Kidney (tissue), 14 donors: ENCODE measurements around the gene PAQR8. TPM values are rescaled to one million over a fixed set of nuclear protein-coding genes. Genes with fewer than 3 reads are reported as not detected.

ENCODE experiments used
- DNase-seq, 5 donors: peaks; one replicate each; pipeline ENCODE4 v3.0.0-alpha.2; 2013 to 2020
- FAIRE-seq: peaks from 2 replicates; lab custom pipeline; 2012; peaks lifted over from hg19 to GRCh38; lab: Jason Lieb, UNC
- H3K27ac ChIP-seq, 2 donors: one replicate each; pipeline ENCODE4 v1.7.0; 2013; ENCODE audit warnings: low read depth in 2 of 2, low read length in 2 of 2, inconsistent platforms in 1 of 2
- H3K27me3 ChIP-seq: one replicate; pipeline ENCODE4 v1.7.1; 2013; ENCODE audit warnings: low read length, inconsistent platforms; ENCODE audit not compliant: control insufficient read depth, insufficient read depth
- H3K36me3 ChIP-seq, 3 donors: one replicate each; pipeline versions ENCODE4 v1.7.0 to v1.7.1; 2013; ENCODE audit warnings: low read length in 3 of 3, control low read depth in 1 of 3, inconsistent platforms in 1 of 3; ENCODE audit not compliant: insufficient read depth in 3 of 3, control insufficient read depth in 2 of 3
- H3K4me1 ChIP-seq, 3 donors: one replicate each; pipeline versions ENCODE4 v1.7.0 to v1.7.1; 2013; ENCODE audit warnings: low read length in 3 of 3, inconsistent platforms in 1 of 3, low read depth in 1 of 3; ENCODE audit not compliant: control insufficient read depth in 2 of 3, insufficient read depth in 2 of 3
- H3K4me3 ChIP-seq, 3 donors: one replicate each; pipeline versions ENCODE4 v1.7.0 to v1.8.1; 2013; ENCODE audit warnings: low read length in 3 of 3, control low read depth in 1 of 3, inconsistent platforms in 1 of 3
- H3K9ac ChIP-seq, 3 donors: one replicate each; pipeline versions ENCODE4 v1.7.0 to v1.7.1; 2013; ENCODE audit warnings: low read length in 3 of 3, control low read depth in 1 of 3, inconsistent platforms in 1 of 3
- H3K9me3 ChIP-seq, 3 donors: one replicate each; pipeline versions ENCODE4 v1.7.0 to v1.7.1; 2013; ENCODE audit warnings: low read length in 3 of 3, control low read depth in 1 of 3, inconsistent platforms in 1 of 3; ENCODE audit not compliant: control insufficient read depth in 2 of 3, insufficient read depth in 1 of 3
- intact Hi-C: fragments of 100-400 bp; cut with DNase I; formaldehyde crosslinking; loops from one replicate; pipeline ENCODE4 v1.11.1; 2022
- polyA plus RNA-seq: library from polyadenylated mRNA; stranded (reverse); fragments of 350-450 nt; fragmentation: Illumina TruSeq; extraction: RNeasy Lipid Tissue Mini Kit (QIAGEN cat#74804); gene quantifications from one replicate; pipeline ENCODE4 v1.2.3, GENCODE V29; 2014; ENCODE audit warnings: low read depth, low replicate concordance; ENCODE audit not compliant: insufficient read depth
- total RNA-seq: library from RNA; stranded (reverse); fragmentation: NEBNext Ultra II Directional; extraction: Animal tissue kit (Norgen Biotek cat#: 25700); gene quantifications from one replicate; pipeline ENCODE4 v1.2.1, GENCODE V29; 2021
- TF ChIP-seq, protein P1 (sequence below): IDR thresholded peaks from 3 replicates; pipeline ENCODE4 v1.5.1; 2012; ENCODE audit warnings: mild to moderate bottlenecking, moderate library complexity, borderline replicate concordance; ENCODE audit not compliant: insufficient read depth; ENCODE audit errors: extremely low read depth
- donor health status: control.
- donor health status: control.
- donor health status: control.
- donor health status: control.
- donor health status: control.
- donor health status: DM: yes; HTN: yes; CAD: no.
- donor health status: Normal renal cell carcinoma (clear cell type).

PAQR8 gene
- total and polyA plus RNA-seq, 2 donors from 2014 or later: 5.9 to 7.5 TPM

- intact Hi-C loops: no loop called here
- FAIRE-seq (no peak), DNase-seq (no peak)
- Histone ChIP-seq H3K4me1 (no peaks in the 10 kb centered on the region), H3K9ac (no peak overlapping the region), H3K27ac (no peak overlapping the region), H3K4me3 (no peak overlapping the region), H3K9me3 (no peaks in the 10 kb centered on the region), H3K27me3 (no peaks in the 10 kb centered on the region), H3K36me3 (no peaks in the 10 kb centered on the region)
- TF ChIP-seq, protein P1, sequence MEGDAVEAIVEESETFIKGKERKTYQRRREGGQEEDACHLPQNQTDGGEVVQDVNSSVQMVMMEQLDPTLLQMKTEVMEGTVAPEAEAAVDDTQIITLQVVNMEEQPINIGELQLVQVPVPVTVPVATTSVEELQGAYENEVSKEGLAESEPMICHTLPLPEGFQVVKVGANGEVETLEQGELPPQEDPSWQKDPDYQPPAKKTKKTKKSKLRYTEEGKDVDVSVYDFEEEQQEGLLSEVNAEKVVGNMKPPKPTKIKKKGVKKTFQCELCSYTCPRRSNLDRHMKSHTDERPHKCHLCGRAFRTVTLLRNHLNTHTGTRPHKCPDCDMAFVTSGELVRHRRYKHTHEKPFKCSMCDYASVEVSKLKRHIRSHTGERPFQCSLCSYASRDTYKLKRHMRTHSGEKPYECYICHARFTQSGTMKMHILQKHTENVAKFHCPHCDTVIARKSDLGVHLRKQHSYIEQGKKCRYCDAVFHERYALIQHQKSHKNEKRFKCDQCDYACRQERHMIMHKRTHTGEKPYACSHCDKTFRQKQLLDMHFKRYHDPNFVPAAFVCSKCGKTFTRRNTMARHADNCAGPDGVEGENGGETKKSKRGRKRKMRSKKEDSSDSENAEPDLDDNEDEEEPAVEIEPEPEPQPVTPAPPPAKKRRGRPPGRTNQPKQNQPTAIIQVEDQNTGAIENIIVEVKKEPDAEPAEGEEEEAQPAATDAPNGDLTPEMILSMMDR: no peak
Observed at GRCh38 chr6:52356017-52356416, 5.9 kb upstream of the PAQR8 start.

DNA sequence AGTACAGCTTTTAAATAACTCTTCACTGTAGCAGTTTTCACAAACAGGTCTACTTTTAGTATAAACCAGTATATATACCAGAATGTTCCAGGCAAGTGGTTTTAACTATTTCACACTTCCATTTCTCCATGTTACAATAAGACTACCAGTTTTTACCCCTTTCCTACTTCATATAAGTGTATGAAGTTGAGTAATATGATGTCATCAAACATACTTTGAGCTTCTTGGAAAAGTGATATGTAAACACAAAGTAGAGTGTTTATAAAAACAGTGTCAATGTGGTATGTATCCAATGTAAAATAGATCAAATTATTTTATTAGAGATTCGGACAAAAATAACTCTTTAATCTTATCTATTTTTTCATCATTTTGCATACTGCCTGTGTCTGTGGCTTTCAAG, 2.5 kb upstream of the PAQR8 start:
- no peak for FAIRE-seq
- TF ChIP-seq, protein P1: no peak
- no peaks in the 10 kb centered on the region for H3K36me3 ChIP-seq

DNA sequence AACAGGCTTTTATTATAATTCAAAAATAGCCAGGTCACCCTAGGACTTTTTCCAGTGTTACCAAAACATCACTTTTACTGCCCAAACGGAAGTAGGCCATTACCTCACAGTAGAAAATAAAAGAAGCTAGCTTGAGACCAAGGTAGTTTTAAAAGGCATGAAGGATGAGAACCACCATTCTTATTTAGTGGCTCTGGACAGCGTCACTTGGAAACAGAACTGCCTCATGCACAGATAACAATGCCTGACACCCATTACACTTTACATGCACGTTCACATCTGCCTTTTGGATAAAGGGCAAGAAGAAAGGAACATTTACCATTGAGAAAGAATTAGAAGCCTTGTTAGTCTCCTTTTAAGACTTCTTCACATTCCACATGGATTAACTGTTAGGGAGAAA, 1.9 kb upstream of the PAQR8 start:
- Histone ChIP-seq H3K4me1 (peaks cover 0 to 4% (median 0%) of the 10 kb centered on the region in 3 donors), H3K36me3 (no peaks in the 10 kb centered on the region), H3K9me3 (no peaks in the 10 kb centered on the region), H3K27me3 (no peaks in the 10 kb centered on the region), H3K4me3 (no peak overlapping the region), H3K27ac (no peak overlapping the region), H3K9ac (no peak overlapping the region)
- no peak for FAIRE-seq
- TF ChIP-seq, protein P1: no peak
- no peak for DNase-seq
- intact Hi-C loops: no loop called here

More for the DNA sequence above, 2.5 kb upstream of the PAQR8 start:
- intact Hi-C loops: no loop called here
- H3K4me1 ChIP-seq: peaks cover 0 to 4% (median 0%) of the 10 kb centered on the region in 3 donors
- no peak overlapping the region for H3K4me3 ChIP-seq
- no peaks in the 10 kb centered on the region for H3K9me3 ChIP-seq
- no peak overlapping the region for H3K9ac ChIP-seq
- no peak overlapping the region for H3K27ac ChIP-seq
- H3K27me3 ChIP-seq: no peaks in the 10 kb centered on the region
- DNase-seq: no peak
